ENCODE data around the gene MGST3.
"Not testable (repeated sequence)": the region's sequence is repeated elsewhere in the genome, so short reads cannot be mapped to it uniquely, and the experiment has no call there.

MGST3 gene

DNA sequence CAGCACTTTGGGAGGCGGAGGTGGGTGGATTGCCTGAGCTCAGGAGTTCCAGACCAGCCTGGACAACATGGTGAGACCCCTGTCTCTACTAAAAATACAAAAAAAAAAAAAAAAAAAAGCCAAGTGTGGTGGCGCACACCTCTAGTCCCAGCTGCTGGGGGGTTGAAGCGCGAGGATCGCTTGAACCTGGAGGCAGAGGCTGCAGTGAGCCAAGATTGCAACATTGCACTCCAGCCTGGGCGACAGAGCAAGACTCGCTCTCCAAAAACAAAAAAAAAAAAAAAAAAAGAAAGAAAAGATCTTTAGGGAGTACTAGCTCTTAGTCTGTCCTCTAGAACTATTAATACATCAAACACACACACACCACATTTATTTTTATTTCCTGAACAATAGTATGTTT is 70.9 kb downstream of the MGST3 start:
- DNase-seq, result not testable (repeated sequence)

DNA sequence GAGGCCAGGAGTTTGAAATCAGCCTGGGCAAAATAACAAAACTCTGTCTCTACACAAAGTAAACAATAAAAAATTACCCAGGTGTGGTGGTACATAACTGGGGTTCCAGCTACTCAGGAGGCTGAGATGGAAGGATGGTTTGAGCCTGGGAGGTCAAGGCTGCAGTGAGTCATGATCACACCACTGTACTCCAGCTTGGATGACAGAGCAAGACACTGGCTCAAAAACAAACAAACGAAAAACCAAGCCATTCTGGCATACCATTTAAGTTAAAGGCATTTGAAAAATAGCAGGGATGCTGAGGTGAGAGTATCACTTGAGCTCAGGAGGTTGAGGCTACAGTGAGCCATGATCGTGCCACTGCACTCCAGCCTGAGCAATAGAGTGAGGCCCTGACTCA is 72.6 kb downstream of the MGST3 start:
- no peak for DNase-seq
